Neural cell (in vitro differentiated cells): ENCODE data around the gene CDKL4. TPM values are rescaled to one million over a fixed set of nuclear protein-coding genes. Genes with fewer than 3 reads are reported as not detected.

ENCODE experiments used
- H2AFZ ChIP-seq: fragments of 200-600, 300-800 bp; sonication (generic), shearing (Covaris generic); 2 replicates; pipeline ENCODE4 v1.6.0; 2014; ENCODE audit warnings: low read depth, mild to moderate bottlenecking, antibody characterized with exemption, low read length, moderate library complexity
- H3F3A ChIP-seq: fragments of 200-600 bp; shearing (Covaris generic); 2 replicates; pipeline ENCODE4 v1.6.1; 2016; ENCODE audit warnings: mild to moderate bottlenecking, moderate library complexity, mixed read lengths, antibody characterized with exemption, low read length; ENCODE audit not compliant: insufficient read depth, poor library complexity, severe bottlenecking
- H3K27ac ChIP-seq: fragments of 200-600, 300-800 bp; sonication (generic), shearing (Covaris generic); 2 replicates; pipeline ENCODE4 v1.5.1; 2014; ENCODE audit warnings: mild to moderate bottlenecking, low read length, moderate library complexity
- H3K27me3 ChIP-seq: fragments of 300-800, 200-600 bp; sonication (generic), shearing (Covaris generic); 2 replicates; pipeline ENCODE4 v1.6.0; 2014; ENCODE audit warnings: mild to moderate bottlenecking, low read depth, low read length, moderate library complexity; ENCODE audit not compliant: insufficient read depth
- H3K36me3 ChIP-seq: fragments of 300-800, 200-600 bp; sonication (generic), shearing (Covaris generic); 2 replicates; pipeline ENCODE4 v1.5.1; 2014; ENCODE audit warnings: mild to moderate bottlenecking, antibody characterized with exemption, low read length, moderate library complexity; ENCODE audit not compliant: insufficient read depth
- H3K4me2 ChIP-seq: fragments of 300-800, 200-600 bp; sonication (generic), shearing (Covaris generic); 2 replicates; pipeline ENCODE4 v1.6.0; 2014; ENCODE audit warnings: mild to moderate bottlenecking, low read length
- H3K4me3 ChIP-seq: fragments of 300-800, 200-600 bp; sonication (generic), shearing (Covaris generic); 2 replicates; pipeline ENCODE4 v1.5.1; 2014; ENCODE audit warnings: mild to moderate bottlenecking, low read length, moderate library complexity
- H3K79me2 ChIP-seq: fragments of 200-600 bp; shearing (Covaris generic); replicated peaks from 2 replicates; pipeline ENCODE4 v1.6.0; 2014; ENCODE audit warnings: mild to moderate bottlenecking, low read length, moderate library complexity; ENCODE audit not compliant: insufficient read depth
- H3K9ac ChIP-seq: fragments of 300-800, 200-600 bp; sonication (generic), shearing (Covaris generic); 2 replicates; pipeline ENCODE4 v1.6.1; 2016; ENCODE audit warnings: mild to moderate bottlenecking, low read length, mixed read lengths
- H3K9me2 ChIP-seq: fragments of 200-600 bp; shearing (Covaris generic); 2 replicates; pipeline ENCODE4 v1.6.1; 2016; ENCODE audit warnings: mild to moderate bottlenecking, low read length, mixed read lengths; ENCODE audit not compliant: insufficient read depth
- H3K9me3 ChIP-seq: fragments of 200-600, 300-800 bp; sonication (generic), shearing (Covaris generic); 2 replicates; pipeline ENCODE4 v1.6.1; 2016; ENCODE audit warnings: mild to moderate bottlenecking, mixed run types, low read length, moderate library complexity, mixed read lengths
- H4K20me1 ChIP-seq: fragments of 200-600 bp; shearing (Covaris generic); 2 replicates; pipeline ENCODE4 v1.6.1; 2016; ENCODE audit warnings: mild to moderate bottlenecking, mixed run types; ENCODE audit not compliant: insufficient read depth
- EP300 ChIP-seq: fragments of 450-650 bp; conservative IDR thresholded peaks from 2 replicates; pipeline ENCODE4 v1.6.1; 2014; ENCODE audit warnings: antibody characterized with exemption, mild to moderate bottlenecking, moderate library complexity; ENCODE audit not compliant: poor library complexity, severe bottlenecking
- EZH2 ChIP-seq: fragments of 200-600, 300-800 bp; shearing (Covaris generic), sonication (generic); IDR thresholded peaks from 2 replicates; pipeline ENCODE4 v1.6.1; 2014; ENCODE audit warnings: antibody characterized with exemption, low read length, borderline replicate concordance, mild to moderate bottlenecking; ENCODE audit not compliant: insufficient read depth, poor library complexity, severe bottlenecking
- MXI1 ChIP-seq: fragments of 450-650 bp; conservative IDR thresholded peaks from 2 replicates; pipeline ENCODE4 v1.6.1; 2014; ENCODE audit warnings: antibody characterized with exemption, mild to moderate bottlenecking; ENCODE audit not compliant: poor library complexity, severe bottlenecking
- POLR2AphosphoS5 ChIP-seq: IDR thresholded peaks from 2 replicates; pipeline ENCODE4 v1.6.1; 2012
- RAD21 ChIP-seq: fragments of 450-650 bp; conservative IDR thresholded peaks from 2 replicates; pipeline ENCODE4 v1.6.1; 2014; ENCODE audit warnings: antibody characterized with exemption, mild to moderate bottlenecking, moderate library complexity
- SMC3 ChIP-seq: fragments of 450-650 bp; conservative IDR thresholded peaks from 2 replicates; pipeline ENCODE4 v1.6.1; 2014; ENCODE audit warnings: antibody characterized with exemption, mild to moderate bottlenecking, moderate library complexity; ENCODE audit not compliant: poor library complexity
- TAF1 ChIP-seq: IDR thresholded peaks from 2 replicates; pipeline ENCODE4 v1.6.1; 2012; ENCODE audit warnings: low read depth
- polyA plus RNA-seq: library from polyadenylated mRNA; depleted of rRNA; stranded (reverse); fragments of >200 nt; gene quantifications from 2 replicates; pipeline ENCODE4 v1.2.3, GENCODE V29; 2014
- TF ChIP-seq, protein P1 (sequence below): IDR thresholded peaks from 2 replicates; pipeline ENCODE4 v1.6.1; 2012; ENCODE audit warnings: borderline replicate concordance
- TF ChIP-seq, protein P2 (sequence below): fragments of 450-650 bp; IDR thresholded peaks from 2 replicates; pipeline ENCODE4 v1.5.1; 2014; ENCODE audit warnings: antibody characterized with exemption, mild to moderate bottlenecking, moderate library complexity; ENCODE audit not compliant: poor library complexity, severe bottlenecking

CDKL4 gene
- polyA plus RNA-seq, 1 donor from 2014 or later: not detected

DNA sequence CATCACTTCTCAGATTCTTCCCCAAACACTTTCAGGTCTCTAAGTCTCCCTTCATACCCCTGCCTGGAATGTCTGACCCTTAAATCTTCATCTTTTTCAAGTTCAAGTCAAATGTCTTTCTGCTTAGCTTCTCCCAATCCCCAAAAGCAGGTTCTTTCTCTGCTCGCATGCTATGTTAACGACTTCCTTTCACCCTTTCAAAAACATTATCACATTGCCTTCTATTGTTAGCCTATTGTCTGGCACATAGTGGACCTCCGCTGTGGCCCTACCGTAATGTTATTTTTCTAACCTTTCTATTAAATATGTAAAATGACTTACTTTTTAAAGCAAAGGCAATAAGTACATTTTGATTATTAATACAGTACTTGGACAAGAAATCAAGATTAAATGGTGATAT lies 2.2 kb downstream of the CDKL4 start:
- no peak for TF ChIP-seq SMC3
- TF ChIP-seq TAF1: no peak
- no peak for TF ChIP-seq EZH2
- TF ChIP-seq, protein P1, sequence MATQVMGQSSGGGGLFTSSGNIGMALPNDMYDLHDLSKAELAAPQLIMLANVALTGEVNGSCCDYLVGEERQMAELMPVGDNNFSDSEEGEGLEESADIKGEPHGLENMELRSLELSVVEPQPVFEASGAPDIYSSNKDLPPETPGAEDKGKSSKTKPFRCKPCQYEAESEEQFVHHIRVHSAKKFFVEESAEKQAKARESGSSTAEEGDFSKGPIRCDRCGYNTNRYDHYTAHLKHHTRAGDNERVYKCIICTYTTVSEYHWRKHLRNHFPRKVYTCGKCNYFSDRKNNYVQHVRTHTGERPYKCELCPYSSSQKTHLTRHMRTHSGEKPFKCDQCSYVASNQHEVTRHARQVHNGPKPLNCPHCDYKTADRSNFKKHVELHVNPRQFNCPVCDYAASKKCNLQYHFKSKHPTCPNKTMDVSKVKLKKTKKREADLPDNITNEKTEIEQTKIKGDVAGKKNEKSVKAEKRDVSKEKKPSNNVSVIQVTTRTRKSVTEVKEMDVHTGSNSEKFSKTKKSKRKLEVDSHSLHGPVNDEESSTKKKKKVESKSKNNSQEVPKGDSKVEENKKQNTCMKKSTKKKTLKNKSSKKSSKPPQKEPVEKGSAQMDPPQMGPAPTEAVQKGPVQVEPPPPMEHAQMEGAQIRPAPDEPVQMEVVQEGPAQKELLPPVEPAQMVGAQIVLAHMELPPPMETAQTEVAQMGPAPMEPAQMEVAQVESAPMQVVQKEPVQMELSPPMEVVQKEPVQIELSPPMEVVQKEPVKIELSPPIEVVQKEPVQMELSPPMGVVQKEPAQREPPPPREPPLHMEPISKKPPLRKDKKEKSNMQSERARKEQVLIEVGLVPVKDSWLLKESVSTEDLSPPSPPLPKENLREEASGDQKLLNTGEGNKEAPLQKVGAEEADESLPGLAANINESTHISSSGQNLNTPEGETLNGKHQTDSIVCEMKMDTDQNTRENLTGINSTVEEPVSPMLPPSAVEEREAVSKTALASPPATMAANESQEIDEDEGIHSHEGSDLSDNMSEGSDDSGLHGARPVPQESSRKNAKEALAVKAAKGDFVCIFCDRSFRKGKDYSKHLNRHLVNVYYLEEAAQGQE: no peak
- TF ChIP-seq, protein P2, sequence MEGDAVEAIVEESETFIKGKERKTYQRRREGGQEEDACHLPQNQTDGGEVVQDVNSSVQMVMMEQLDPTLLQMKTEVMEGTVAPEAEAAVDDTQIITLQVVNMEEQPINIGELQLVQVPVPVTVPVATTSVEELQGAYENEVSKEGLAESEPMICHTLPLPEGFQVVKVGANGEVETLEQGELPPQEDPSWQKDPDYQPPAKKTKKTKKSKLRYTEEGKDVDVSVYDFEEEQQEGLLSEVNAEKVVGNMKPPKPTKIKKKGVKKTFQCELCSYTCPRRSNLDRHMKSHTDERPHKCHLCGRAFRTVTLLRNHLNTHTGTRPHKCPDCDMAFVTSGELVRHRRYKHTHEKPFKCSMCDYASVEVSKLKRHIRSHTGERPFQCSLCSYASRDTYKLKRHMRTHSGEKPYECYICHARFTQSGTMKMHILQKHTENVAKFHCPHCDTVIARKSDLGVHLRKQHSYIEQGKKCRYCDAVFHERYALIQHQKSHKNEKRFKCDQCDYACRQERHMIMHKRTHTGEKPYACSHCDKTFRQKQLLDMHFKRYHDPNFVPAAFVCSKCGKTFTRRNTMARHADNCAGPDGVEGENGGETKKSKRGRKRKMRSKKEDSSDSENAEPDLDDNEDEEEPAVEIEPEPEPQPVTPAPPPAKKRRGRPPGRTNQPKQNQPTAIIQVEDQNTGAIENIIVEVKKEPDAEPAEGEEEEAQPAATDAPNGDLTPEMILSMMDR: no peak
- TF ChIP-seq POLR2AphosphoS5: no peak
- TF ChIP-seq EP300: no peak
- TF ChIP-seq RAD21: no peak
- no peak for TF ChIP-seq MXI1
- no peaks in the 10 kb centered on the region for H4K20me1 ChIP-seq
- no peak overlapping the region for H3K27ac ChIP-seq
- H3K27me3 ChIP-seq: no peaks in the 10 kb centered on the region
- H3K9ac ChIP-seq: no peak overlapping the region
- H3K36me3 ChIP-seq: no peaks in the 10 kb centered on the region
- H3K9me2 ChIP-seq: no peaks in the 10 kb centered on the region
- H3K4me3 ChIP-seq: no peak overlapping the region
- H3K9me3 ChIP-seq: no peaks in the 10 kb centered on the region
- no peaks in the 10 kb centered on the region for H3F3A ChIP-seq
- H2AFZ ChIP-seq: no peak overlapping the region
- H3K79me2 ChIP-seq: no peaks in the 10 kb centered on the region
- H3K4me2 ChIP-seq: no peak overlapping the region

DNA sequence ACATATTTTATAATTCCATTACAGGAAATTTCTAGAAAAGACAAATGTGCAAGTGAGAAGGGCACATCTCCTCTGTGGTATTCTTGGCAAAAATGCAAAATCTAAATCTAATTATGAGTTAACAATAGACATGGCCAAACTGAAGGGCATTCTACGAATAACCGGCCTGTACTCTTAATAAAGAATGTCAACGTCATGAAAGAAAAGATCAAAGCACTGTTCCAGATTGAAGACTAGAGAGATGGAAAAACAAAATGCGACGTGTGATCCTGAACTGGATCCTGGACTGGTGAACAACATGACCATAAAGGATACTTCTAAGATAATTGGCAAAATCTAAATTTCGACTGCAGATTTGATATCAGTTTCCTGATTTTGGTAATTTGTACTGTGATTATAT lies 3.0 kb downstream of the CDKL4 start:
- H3K27ac ChIP-seq: no peak overlapping the region
- H3K27me3 ChIP-seq: no peaks in the 10 kb centered on the region
- H3K9ac ChIP-seq: no peak overlapping the region
- H3F3A ChIP-seq: no peaks in the 10 kb centered on the region
- no peak for TF ChIP-seq EZH2
- TF ChIP-seq POLR2AphosphoS5: no peak
- TF ChIP-seq, protein P1: no peak
- no peak for TF ChIP-seq EP300
- TF ChIP-seq TAF1: no peak
- no peak for TF ChIP-seq RAD21
- TF ChIP-seq, protein P2: no peak
- TF ChIP-seq SMC3: no peak
- TF ChIP-seq MXI1: no peak
- H4K20me1 ChIP-seq: no peaks in the 10 kb centered on the region
- no peaks in the 10 kb centered on the region for H3K79me2 ChIP-seq
- H3K9me2 ChIP-seq: no peaks in the 10 kb centered on the region
- H3K9me3 ChIP-seq: no peaks in the 10 kb centered on the region
- H3K4me3 ChIP-seq: no peak overlapping the region
- no peaks in the 10 kb centered on the region for H3K36me3 ChIP-seq
- H2AFZ ChIP-seq: no peak overlapping the region
- no peak overlapping the region for H3K4me2 ChIP-seq
